ENCODE measurements around the gene TMEM117.
"Not testable (repeated sequence)": the region's sequence is repeated elsewhere in the genome, so short reads cannot be mapped to it uniquely, and the experiment has no call there.

The TMEM117 gene

GRCh38 chr12:44025499-44025898, 189.6 kb downstream of the TMEM117 start:
- no peak for DNase-seq (ENCODE audit: low spot score)

- DNase-seq (ENCODE audit: low spot score) = no peak
Measured at GRCh38 chr12:44026046-44026445, 190.2 kb downstream of the TMEM117 start.

- not testable (repeated sequence) for DNase-seq (ENCODE audit: low spot score)
Measured at GRCh38 chr12:44026926-44027325, 191.0 kb downstream of the TMEM117 start.

GRCh38 chr12:44029194-44029593, 193.3 kb downstream of the TMEM117 start:
- DNase-seq (ENCODE audit: low spot score) = no peak

GRCh38 chr12:44031472-44032185, 195.7 kb downstream of the TMEM117 start:
- DNase-seq (ENCODE audit: low spot score) = no peak

GRCh38 chr12:44034906-44035305, 199.0 kb downstream of the TMEM117 start:
- no peak for DNase-seq (ENCODE audit: low spot score)

GRCh38 chr12:44036875-44037443, 201.1 kb downstream of the TMEM117 start:
- no peak for DNase-seq (ENCODE audit: low spot score)

GRCh38 chr12:44038411-44038810, 202.5 kb downstream of the TMEM117 start:
- no peak for DNase-seq (ENCODE audit: low spot score)

GRCh38 chr12:44044491-44044890, 208.6 kb downstream of the TMEM117 start:
- DNase-seq (ENCODE audit: low spot score) = not testable (repeated sequence)

GRCh38 chr12:44046732-44047417, 211.0 kb downstream of the TMEM117 start:
- no peak for DNase-seq (ENCODE audit: low spot score)

GRCh38 chr12:44052554-44052953, 216.7 kb downstream of the TMEM117 start:
- DNase-seq (ENCODE audit: low spot score) = no peak

GRCh38 chr12:44053549-44054127, 217.8 kb downstream of the TMEM117 start:
- DNase-seq (ENCODE audit: low spot score) = no peak

- no peak for DNase-seq (ENCODE audit: low spot score)
Measured at GRCh38 chr12:44054281-44054680, 218.4 kb downstream of the TMEM117 start.

- DNase-seq (ENCODE audit: low spot score) = no peak
Measured at GRCh38 chr12:44058366-44058765, 222.5 kb downstream of the TMEM117 start.

GRCh38 chr12:44059476-44059875, 223.6 kb downstream of the TMEM117 start:
- no peak for DNase-seq (ENCODE audit: low spot score)

GRCh38 chr12:44063671-44064070, 227.8 kb downstream of the TMEM117 start:
- DNase-seq (ENCODE audit: low spot score) = no peak

GRCh38 chr12:44076871-44077270, 241.0 kb downstream of the TMEM117 start:
- DNase-seq (ENCODE audit: low spot score) = no peak

- DNase-seq (ENCODE audit: low spot score) = no peak
Measured at GRCh38 chr12:44077294-44077693, 241.4 kb downstream of the TMEM117 start.

- no peak for DNase-seq (ENCODE audit: low spot score)
Measured at GRCh38 chr12:44078273-44078672, 242.4 kb downstream of the TMEM117 start.

GRCh38 chr12:44088647-44089046, 252.8 kb downstream of the TMEM117 start:
- no peak for DNase-seq (ENCODE audit: low spot score)

GRCh38 chr12:44091948-44092606, 256.2 kb downstream of the TMEM117 start:
- no peak for DNase-seq (ENCODE audit: low spot score)

GRCh38 chr12:44098786-44099185, 262.9 kb downstream of the TMEM117 start:
- no peak for DNase-seq (ENCODE audit: low spot score)
